ENCODE results near the gene SLC25A44.
"Not testable (repeated sequence)": the region's sequence is repeated elsewhere in the genome, so short reads cannot be mapped to it uniquely, and the experiment has no call there.

The SLC25A44 gene

DNA sequence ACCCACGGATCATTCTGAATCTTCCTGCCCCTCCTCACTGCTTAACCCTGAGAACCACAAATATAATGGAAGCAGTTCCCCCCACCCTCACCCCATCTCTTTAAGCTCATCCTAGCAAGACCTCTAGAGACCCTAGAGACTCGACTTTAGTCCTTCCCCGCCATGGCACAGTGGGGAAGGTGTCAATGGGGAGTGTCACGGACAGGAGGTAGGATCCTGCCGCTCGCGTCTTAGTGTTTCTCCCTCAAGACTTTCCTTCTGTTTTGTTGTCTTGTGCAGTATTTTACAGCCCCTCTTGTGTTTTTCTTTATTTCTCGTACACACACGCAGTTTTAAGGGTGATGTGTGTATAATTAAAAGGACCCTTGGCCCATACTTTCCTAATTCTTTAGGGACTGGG is 18.2 kb downstream of the SLC25A44 start:
- no peak for DNase-seq

DNA sequence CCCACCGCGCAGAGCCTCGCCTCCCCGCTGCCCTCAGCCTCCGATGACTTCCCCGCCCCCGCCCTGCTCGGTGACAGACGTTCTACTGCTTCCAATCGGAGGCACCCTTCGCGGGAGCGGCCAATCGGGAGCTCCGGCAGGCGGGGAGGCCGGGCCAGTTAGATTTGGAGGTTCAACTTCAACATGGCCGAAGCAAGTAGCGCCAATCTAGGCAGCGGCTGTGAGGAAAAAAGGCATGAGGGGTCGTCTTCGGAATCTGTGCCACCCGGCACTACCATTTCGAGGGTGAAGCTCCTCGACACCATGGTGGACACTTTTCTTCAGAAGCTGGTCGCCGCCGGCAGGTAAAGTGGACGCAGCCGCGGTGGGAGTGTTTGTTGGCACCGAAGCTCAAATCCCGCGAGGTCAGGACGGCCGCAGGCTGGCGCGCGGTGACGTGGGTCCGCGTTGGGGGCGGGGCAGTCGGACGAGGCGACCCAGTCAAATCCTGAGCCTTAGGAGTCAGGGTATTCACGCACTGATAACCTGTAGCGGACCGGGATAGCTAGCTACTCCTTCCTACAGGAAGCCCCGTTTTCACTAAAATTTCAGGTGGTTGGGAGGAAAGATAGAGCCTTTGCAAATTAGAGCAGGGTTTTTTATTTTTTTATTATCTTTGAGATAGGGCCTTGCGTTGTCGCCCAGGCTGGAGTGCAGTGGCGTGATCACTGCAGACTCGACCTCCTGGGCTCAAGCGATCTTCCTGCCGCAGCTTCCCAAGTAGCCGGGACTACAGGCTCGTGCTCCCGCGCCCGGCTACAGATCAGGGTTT is 19.1 kb downstream of the SLC25A44 start, which contains the start of gene PMF1:
TSS of gene PMF1 (plus strand) at position 175 of the 811 bp plus-strand sequence. CDS start at position 184, 9 bp downstream.
- peak; percentile 95 for DNase-seq

DNA sequence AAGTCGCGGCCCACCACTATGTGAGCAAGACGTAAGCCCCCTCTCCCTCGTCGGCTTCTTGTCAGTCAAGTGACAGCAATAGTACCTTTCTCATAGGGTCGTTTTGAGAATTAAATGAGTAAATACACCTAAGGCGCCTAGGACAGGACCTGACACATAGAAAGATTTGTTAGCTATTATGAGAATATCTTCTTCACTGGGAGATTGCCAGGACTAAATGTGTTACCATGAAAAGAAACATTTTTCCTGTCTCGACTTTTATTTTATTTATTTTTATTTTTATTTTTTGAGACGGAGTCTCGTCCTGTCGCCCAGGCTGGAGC is 19.7 kb downstream of the SLC25A44 start:
- no peak for DNase-seq

DNA sequence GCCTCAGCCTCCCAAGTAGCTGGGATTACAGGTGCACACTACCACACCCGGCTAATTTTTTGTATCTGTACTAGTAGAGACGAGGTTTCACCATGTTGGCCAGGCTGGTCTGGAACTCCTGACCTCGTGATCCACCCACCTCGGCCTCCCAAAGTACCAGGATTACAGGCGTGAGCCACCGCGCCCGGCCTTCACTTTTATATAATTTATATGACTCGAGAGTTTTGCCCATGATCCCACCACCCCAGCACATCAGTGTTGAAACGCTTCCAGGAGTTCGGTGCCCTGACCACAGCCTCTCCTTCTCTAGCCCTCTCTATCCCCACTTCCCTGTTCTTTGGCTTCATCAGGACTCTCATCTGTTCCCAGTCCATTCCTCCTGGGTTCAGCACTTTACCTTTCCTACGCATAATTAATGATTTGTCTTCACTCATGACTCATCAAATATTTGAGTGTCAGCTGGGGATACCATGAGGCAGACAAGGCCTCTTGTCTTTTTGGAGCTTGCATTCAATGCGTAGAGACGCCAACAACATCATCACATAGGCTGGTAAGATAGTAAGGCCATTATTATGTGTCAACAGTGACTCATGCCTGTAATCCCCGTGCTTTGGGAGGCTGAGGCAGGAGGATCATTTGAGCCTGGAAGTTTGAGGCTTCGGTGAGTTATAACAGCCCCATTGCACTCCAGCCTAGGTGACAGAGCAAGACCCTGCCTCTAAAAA is 20.3 kb downstream of the SLC25A44 start:
- no peak for DNase-seq

DNA sequence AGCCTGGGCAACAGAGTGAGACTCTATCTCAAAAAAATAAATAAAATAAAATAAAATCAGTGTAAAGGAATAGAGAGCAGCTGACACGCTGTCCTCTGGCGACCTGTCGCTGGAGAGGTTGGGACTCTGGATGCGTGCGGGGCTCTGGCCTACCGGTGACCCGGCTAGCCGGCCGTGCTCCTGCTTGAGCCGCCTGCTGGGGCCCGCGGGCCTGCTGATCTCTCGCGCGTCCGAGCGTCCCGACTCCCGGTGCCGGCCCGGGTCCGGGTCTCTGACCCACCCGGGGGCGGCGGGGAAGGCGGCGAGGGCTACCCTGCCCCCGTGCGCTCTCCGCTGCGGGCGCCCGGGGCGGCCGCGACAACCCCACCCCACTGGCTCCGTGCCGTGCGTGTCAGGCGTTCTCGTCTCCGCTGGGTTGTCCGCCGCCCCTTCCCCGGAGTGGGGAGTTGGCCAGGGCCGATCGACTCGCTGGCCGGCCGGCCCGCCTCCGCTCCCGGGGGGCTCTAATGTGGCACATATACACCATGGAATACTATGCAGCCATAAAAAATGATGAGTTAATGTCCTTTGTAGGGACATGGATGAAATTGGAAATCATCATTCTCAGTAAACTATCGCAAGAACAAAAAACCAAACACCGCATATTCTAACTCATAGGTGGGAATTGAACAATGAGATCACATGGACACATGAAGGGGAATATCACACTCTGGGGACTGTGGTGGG is 22.6 kb downstream of the SLC25A44 start:
- DNase-seq = not testable (repeated sequence)

DNA sequence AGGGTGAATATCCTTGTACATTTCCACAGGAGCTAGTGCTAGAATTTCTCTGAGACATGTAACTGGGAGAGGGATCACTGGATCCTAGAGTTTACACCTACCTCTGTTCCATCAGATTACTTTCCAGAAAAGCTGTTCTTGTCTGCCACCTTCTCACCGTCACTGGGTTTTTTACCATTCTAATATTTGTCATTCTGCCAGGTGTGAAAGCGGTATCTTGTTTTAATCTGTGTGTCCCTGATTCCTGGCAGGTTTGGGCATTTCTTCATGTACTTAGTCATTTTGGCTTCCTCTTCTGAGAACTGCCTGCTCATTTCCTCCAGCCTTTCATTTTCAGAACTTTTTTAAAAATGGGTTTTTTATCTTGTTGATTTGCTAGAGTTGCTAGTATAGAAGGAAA is 24.0 kb downstream of the SLC25A44 start:
- no peak for DNase-seq

DNA sequence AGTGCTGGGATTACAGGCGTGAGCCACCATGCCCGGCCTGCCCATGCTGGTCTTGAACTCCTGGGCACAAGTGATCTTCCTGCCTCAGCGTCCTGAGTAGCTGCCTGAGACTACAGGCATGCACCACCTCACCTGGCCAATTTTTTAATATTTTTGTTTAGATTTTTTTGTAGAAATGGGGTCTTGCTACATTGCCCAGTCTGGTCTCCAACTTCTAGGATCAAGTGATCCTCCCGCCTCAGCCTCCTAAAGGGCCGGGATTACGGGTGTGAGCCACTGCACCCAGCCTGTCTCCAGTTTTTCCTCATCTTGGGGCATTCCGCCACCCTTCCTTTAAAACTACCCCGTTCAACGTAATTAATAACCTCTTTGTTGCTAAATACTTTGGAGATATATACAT is 26.3 kb downstream of the SLC25A44 start:
- no peak for DNase-seq

DNA sequence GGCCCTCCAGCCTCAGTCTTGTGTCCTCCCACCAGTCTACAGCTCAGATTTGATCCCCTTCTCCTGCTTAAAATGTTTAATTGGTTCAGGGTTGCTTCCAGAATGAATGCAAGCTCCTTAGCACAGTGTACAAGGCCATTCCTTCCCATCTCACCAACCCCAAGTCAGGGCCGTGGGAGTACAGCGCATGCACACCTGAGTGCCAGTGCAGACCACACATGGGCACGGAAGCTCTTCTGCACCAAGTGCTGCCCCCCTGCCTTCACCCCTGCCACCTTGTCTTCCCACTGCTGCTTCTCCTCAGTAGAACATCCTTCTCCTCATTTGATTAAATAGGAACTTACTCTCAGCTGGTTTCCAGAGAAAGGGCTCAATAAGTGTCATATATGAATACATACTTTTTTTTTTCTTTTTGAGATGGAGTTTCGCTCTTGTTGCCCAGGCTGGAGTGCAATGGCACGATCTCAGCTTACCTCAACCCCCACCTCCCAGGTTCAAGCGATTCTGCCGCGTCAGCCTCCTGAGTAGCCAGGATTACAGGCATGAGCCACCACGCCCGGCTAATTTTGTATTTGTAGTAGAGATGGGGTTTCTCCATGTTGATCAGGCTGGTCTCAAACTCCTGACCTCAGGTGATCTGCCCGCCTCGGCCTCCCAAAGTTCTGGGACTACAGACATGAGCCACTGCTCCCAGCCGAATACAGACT is 28.2 kb downstream of the SLC25A44 start:
- no peak for DNase-seq

DNA sequence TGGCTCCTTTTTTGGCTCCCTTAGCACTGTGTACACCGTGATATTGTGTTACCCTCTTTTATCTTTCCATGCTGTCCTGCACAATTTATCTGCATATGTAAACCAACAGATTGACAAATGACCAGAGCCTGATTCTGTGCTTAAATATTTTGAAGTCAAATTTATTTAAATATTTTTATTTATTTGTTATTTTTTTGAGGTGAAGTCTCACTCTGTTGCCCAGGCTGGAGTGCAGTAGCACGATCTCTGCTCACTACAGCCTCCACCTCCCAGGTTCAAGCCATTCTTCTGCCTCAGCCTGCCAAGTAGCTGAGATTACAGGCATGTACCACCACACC is 31.7 kb downstream of the SLC25A44 start:
- DNase-seq = no peak

DNA sequence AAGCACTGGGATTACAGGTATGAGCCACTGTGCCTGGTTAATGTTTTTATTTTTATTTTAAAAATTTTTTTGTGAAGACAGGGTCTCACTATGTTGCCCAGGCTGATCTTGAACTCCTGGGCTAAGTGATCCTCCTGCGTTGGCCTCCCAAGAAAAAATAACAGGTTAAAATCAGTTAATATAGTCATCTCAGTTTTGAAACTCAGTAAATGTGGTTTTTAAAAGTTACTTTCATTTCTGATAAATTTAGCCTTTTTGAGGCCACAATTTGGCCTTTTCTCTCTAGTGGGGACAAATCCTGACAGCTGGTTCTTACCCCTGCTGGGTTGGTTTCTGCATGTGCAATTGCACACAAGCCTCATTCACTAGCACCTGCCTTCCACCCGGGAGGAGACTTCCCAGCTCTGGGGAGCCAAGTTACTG is 32.2 kb downstream of the SLC25A44 start:
- DNase-seq = no peak

DNA sequence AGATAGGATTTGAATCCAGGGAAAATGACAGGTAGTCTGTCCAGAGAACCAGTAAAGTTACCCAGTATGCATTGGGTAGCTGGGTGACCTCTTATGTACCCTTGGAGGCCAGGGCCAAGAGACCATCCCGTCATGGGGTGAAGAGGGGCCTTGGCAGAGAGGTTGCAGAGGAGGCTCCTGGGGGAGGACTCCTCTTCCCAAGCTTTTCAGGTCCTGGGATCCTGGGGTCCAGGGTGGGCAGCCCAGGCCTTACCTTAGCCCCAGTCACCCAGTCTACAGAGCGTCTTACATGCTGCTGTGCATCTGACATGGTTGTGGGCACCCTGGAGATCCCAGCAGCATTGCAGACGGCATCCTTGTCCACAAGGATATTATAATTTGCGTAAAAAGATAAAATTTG is 32.9 kb downstream of the SLC25A44 start:
- DNase-seq = no peak

DNA sequence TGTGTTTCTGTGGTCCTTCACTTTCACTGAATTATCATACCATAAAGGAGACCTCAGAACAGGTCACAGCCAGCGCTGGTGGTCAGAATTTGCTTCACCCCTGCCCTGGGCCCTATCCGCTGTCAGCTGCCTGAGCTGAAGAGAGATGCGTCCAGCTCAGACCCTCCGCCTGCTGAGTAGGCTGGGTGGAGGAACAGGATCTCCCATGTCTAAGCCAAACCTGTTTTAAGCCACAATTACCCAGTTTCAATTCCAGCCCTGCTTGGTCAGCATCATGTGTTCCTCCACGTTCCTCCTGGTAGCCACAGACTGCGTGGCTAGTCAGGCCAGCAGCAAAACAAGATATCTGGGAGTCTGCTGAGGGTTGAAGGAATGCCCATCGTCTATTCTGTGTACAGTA is 34.6 kb downstream of the SLC25A44 start:
- DNase-seq = no peak

DNA sequence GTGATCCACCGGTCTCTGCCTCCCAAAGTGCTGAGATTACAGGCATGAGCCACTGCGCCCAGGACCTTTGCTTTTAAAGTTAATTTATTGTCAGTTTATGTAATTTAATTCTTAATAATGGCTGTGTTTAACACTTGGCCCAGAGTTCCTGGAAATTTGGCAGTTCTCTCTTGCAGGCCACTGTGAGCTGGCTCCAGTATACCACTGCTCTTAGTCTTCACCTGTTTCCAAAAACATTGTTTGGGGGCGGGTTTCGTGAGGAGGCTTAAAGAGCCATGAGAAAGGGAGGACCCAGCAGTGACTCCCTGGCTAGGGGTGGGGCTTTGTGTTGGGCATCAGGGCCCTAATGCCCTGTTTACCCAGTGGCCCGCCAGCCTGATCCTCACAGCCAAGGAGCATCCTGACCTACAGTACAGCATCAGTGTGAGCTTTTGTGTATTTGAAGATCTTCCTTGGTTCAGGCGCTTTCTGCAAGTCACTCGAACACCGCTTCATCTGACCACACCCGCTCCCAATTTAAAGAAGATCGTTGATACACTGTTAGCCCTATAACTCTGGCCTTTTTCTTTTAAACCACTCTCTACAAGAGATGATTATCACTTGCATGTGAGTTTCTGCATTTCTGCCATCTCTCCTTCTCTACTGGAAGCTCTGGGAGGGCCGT is 36.0 kb downstream of the SLC25A44 start:
- DNase-seq = no peak

DNA sequence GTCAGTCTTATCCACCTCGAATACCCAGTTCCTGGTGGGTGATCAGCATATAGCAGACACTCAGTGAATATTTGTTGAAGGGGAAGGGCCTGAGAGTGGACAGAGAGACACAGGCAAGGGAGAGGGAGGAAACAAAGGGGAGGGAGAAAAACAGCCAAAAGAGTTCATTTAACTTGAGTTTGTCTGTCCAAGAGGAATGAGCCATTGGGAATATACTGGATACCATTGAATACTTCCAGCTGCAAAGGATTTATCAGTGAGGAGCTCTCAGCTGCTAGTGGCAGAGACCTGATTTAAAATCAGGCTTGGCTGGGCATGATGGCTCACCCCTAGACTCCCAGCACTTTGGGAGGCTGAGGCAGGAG is 36.6 kb downstream of the SLC25A44 start:
- DNase-seq = no peak

DNA sequence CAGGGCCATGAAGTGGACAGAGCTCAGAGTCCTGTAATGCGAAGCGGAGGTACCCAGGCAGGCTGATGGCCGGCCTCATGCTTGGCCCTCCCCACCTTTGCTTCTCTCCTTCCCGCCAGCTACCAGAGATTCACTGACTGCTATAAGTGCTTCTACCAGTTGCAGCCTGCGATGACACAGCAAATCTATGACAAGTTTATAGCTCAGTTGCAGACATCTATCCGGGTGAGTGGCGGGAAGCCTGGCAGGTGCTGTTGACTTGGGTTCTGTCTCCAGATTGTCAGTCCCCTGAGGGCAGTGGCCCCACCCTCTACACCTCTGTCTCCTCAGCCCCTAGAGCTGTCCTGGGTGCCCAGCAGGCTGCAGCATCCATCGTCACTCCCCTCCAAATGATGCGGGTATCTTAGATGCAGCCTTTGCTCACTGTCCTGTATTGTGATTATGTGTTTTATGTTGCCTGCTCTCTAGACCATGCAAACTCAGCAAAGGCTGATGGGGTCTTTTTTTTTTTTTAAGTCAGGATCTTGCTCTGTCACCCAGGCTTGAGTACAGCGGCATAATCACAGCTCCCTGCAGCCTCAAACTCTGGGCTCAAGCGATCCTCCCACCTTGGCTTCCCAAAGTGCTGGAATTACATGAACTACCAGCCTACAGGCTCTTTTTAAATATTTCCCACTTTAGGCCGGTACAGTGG is 38.4 kb downstream of the SLC25A44 start:
- DNase-seq = no peak

DNA sequence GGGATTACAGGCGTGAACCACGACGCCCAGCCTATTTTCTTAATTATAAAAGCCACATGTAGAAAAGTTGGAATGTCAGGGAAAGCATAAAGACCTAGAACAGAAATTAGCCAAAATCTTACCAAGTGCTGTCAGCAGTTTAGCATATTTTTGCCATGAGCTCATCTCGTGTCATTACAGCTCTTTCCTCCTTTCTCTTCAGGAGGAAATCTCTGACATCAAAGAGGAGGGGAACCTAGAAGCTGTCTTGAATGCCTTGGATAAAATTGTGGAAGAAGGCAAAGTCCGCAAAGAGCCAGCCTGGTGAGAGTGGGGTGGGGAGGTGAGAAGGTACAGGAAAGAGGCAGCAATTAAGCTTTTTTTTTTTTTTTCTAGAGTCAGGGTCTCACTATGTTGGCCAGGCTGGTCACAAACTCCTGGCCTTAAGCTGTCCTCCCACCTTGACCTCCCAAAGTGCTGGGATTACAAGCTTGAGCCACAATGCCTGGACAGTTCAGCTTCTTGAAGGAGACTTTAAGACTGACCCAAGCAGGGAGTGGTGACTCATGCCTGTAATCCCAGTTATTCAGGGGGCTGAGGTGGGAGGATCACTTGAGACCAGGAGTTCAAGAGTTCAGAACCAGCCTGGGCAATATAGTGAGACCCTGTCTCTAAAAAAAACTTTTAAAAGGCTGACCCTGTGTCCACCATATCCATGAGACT is 39.7 kb downstream of the SLC25A44 start:
- DNase-seq = no peak

DNA sequence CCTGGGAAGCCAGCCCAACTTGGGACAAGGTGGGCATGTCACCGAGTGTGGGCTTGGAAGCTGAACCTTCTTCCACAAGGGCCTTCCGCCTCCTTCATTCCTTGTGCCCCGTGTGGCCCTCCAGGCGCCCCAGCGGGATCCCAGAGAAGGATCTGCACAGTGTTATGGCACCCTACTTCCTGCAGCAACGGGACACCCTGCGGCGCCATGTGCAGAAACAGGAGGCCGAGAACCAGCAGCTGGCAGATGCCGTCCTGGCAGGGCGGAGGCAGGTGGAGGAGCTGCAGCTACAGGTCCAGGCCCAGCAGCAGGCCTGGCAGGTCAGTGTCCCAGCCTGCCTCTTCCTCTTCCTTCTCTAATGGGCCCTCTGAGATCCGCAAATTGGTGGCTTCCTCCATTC is 42.3 kb downstream of the SLC25A44 start:
- DNase-seq = no peak

DNA sequence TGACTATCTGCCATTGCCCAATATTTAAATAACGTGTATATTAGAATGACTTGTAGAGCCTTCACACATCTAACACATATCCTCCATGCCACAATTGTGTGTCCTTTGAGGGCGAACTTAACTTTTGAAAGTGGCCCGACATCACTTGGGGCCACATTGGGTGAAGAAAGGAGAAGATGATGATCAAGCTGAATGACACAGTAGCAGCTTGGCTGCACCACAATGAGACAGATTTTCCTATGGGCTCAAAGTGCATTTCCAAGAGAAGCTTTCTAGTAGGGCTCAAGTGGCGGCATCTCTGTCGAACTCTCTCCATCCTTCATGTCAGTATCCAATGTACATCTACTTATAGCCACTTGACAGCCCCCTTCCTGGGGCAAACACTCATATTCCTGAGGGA is 44.3 kb downstream of the SLC25A44 start:
- DNase-seq = no peak

DNA sequence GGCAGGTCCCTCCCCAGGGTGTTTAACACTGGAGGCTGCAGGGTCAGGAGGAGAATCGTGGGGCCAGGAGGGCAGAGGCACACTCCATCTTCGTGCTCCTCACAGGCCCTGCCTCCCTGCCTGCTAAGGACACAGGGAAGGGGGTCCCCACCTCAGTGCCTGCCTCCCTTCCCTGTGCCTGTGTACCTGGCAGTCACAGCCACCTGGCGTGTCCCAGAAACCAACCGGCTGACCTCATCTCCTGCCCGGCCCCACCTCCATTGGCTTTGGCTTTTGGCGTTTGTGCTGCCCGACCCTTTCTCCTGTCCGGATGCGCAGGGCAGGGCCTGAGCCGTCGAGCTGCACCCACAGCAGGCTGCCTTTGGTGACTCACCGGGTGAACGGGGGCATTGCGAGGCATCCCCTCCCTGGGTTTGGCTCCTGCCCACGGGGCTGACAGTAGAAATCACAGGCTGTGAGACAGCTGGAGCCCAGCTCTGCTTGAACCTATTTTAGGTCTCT is 47.5 kb downstream of the SLC25A44 start:
- DNase-seq = peak; percentile 16

DNA sequence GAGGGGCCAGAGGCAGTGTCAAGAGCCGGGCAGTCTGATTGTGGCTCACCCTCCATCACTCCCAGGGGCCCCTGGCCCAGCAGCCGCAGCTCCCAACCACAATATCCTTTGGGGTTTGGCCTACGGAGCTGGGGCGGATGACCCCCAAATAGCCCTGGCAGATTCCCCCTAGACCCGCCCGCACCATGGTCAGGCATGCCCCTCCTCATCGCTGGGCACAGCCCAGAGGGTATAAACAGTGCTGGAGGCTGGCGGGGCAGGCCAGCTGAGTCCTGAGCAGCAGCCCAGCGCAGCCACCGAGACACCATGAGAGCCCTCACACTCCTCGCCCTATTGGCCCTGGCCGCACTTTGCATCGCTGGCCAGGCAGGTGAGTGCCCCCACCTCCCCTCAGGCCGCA is 48.0 kb downstream of the SLC25A44 start, which contains the start of gene BGLAP:
TSS of gene BGLAP (plus strand) at position 259 of the 400 bp plus-strand sequence. CDS start at position 307, 48 bp downstream.
- DNase-seq = no peak

DNA sequence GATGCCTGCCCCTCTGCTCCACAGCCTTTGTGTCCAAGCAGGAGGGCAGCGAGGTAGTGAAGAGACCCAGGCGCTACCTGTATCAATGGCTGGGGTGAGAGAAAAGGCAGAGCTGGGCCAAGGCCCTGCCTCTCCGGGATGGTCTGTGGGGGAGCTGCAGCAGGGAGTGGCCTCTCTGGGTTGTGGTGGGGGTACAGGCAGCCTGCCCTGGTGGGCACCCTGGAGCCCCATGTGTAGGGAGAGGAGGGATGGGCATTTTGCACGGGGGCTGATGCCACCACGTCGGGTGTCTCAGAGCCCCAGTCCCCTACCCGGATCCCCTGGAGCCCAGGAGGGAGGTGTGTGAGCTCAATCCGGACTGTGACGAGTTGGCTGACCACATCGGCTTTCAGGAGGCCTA is 48.8 kb downstream of the SLC25A44 start:
- DNase-seq = no peak

All from activated CD4-positive, alpha-beta T cell treated with anti-CD3 and anti-CD28 coated beads, Interleukin-2, amount 50 U/mL, for 1 hour (primary cell).